HG02763 (cell line): Measurements from ENCODE around the gene RAB38.
A peak's percentile ranks its signal among the peaks of the same experiment; 100 is the strongest.

ENCODE experiments used
- ATAC-seq: cut with Tn5 transposase; IDR thresholded peaks from one replicate; pipeline ENCODE4 v1.9.1; 2021; ENCODE audit warnings: mild to moderate bottlenecking, moderate library complexity; ENCODE audit not compliant: unreplicated experiment

RAB38 gene

DNA sequence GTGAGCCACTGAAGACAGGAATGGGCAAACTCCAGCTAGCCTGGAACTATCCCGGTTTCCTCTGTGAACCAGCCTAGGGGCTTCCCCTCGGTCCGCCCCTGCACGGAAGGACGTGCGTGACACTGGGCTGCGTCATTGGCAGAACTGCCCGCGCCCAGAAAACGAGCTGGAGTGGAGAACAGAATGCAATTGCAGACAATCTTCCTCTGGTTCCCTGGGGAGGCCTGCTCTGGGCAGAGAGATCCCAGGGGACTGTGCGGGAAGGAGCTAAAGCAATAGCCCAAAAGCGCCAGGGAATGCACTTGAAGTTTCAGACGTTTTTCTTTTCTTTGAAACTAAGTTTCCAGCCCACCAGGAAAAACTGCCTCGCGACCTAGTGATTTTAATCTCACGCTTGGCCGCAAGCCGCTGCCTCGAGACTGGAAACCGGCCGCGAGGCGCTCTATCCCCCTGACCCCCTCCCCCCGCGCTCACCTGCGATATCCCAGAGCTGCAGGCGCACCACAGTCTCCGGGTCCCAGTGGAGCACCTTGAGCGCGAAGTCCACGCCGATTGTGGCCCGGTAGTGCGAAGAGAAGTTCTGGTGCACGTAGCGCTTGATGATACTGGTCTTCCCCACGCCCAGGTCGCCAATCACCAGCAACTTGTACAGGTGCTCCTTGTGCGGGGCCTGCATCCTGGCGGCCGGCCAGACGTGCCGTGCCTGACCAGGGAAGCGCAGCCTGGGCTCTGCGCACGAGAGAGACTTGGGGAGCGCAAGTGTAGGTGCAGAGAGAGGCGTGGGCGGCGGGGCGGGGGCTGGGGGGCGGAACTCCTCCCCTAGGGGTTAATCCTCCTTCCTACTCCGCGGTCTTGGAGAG lies at the start of gene RAB38:
Gene RAB38 (minus strand): TSS at position 735 of the 860 bp plus-strand sequence. CDS start 59 bp downstream, at position 676.
- peak; percentile 52 for ATAC-seq

DNA sequence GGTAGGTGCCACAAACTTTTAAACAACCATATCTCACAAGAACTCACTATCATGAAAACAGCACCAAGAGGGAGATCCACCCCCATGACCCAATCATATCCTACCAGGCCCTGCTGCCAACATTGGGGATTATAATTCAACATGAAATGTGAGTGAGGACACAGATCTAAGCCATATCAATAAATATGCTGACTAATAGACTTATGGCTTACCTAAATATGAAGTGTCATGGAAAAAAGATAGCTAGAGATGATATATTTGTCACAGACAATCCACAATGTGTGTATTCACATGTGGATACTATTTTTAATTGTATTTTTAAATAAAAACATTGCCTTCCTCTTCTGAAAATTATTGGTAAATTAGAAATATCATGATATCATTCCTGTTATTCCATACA lies 38.2 kb upstream of the RAB38 start:
- no peak for ATAC-seq

DNA sequence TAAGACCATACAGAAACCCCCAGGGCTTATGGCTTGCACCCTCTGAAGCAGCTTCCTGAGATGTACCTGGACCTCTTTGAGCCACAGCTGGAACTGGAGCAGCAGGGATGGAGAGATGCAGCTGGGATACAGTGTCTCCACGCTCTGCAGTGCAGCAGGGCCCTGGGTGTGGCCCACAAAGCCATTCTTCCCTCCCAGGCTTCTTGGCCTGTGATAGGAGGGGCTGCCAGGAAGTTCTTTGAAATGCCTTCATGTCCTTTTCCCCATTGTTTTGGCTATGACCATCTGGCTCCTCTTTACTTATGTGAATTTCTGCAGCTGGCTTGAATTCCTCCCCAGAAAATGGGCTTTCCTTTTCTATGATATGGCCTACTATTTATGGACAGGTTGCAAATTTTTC lies 37.1 kb upstream of the RAB38 start:
- no peak for ATAC-seq

DNA sequence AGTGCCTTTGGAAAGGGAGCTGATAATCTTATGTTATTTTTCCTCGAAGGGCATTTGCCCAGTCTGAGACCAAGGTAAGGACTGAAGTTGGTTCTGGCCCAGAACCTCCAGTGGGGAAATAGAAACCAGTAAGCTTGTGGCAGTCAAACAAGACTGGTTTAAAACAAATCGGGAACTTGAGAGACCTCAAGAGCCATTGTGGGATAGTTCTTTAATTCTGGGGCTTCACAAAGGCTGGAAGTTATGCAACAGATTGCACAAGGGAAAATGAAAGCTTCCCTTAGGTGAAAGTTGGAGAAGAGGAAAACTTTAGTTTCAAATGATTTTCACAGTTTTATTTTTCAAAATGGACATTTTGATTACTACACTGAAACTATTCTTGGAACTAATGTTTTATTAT lies 33.5 kb upstream of the RAB38 start:
- no peak for ATAC-seq

DNA sequence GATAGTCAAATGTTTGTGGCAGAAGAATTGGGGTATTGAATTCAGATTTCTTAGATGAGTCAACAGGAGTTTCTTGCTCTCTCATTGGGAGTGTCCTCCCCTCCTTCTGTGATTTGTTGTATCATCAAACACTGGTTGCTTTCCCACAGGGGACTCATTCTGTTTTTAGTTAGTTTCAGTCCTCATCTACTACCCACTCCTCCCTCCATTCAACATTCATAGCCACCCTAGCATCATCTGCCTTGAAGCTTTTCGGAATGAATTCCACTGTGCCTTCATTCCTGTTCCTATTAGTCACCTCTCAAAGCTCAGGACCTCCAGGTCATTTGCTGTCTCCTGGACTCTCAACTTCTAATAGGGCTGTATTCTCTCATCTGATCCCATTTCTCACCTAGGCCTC lies 31.5 kb upstream of the RAB38 start:
- no peak for ATAC-seq

DNA sequence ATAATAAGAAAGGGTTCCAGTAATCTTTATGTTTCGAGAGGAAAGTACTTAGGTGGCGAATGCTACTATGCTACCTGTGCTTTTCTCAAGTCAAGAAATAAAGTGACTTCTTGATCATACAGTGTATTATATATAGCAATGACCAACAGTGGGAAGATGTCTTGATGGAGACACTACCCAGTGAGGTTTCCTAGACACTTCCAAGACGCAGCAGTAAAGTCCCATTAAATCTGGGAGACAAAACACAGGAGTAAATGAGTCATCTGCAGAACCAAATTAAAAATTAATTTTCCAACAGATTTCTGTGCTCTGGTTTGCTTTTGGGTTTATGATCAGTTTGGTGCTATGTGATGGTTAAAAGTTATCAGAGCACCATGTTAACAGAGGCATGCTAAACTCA lies 29.1 kb upstream of the RAB38 start:
- no peak for ATAC-seq

DNA sequence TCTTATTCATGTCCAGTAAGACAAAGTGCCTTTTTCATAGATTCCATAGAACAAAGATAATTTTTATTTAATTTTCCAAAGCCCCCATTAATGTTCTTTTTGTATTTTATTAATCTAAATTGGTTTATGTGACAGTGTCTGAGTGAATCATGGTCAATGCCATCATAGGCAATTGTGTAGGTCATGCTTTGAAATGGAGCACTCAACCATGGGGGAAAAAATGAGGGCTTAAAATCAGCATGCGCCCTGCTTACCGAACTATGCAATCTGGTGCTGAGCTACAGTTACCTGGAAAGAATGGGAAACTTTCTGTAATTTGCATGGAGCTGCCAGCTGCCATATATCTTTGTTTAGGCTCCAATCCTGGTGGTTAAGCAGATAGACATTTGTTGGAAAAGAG lies 28.4 kb upstream of the RAB38 start:
- no peak for ATAC-seq

DNA sequence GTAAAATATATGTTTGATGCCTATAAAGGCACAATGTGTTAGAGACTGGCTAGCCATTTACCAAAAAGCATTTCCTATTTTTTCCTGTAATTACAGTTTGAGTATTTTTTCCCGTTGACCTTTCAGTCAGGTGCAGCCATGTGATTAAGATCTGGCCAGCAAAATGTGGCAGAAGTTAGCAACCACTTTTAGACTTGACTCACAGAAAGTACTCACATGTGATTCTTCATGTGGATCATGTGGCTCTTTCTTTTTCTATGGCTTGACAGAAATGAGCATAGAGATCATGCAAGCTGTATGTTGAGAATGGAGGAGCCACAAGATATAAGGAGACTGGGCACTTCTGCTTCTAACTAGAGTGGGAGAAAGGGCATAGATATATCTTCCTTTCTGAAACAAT lies 27.3 kb upstream of the RAB38 start:
- ATAC-seq, result no peak

DNA sequence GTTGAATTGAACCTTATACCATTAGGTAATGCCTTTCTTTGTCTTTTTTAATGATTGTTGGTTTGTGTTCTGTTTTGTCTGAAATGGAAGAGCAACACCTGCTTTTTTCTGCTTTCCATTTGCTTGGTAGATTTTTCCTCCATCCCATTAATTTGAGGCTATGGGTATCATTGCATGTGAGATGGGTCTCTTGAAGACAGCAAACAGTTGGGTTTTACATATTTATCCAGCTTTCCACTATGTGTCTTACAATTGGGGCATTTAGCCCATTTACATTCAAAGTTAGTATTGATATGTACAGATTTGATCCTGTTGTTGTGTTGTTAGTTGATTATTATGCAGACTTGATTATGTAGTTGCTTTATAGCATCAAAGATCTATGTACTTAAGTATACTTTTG lies 21.1 kb upstream of the RAB38 start:
- ATAC-seq, result no peak

DNA sequence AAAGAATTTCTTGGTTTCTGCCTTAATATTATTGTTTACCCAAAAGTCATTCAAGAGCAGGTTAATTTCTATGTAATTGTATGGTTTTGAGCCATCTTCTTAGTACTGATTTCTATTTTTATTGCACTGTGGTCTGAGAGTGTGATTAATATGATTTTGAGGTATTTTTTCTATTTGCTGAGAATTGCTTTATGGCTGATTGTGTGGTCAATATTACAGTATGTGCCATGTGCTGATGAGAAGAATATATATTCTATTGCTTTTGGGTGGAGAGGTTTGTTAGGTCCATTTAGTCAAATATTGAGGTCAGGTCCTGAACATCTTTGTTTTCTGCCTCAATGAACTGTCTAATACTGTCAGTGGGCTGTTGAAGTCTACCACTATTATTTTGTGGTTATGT lies 20.7 kb upstream of the RAB38 start:
- ATAC-seq, result no peak

DNA sequence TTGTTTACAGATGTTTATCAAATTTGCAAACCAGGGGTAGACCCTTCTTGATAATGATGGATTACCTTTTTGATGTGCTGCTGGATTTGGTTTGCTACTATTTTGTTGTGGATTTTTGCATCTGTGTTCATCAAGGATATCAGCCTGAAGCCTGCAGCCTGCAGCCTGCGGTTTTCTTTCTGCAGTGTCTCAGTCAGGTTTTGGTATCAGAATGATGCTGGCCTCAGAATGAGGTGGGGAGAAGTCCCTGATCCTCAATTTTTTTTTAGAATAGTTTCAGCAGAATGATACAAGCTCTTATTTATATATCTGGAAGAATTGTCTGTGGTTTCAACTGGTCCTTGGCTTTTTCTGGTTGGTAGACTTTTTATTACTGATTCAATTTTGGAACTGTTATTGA lies 19.7 kb upstream of the RAB38 start:
- no peak for ATAC-seq

DNA sequence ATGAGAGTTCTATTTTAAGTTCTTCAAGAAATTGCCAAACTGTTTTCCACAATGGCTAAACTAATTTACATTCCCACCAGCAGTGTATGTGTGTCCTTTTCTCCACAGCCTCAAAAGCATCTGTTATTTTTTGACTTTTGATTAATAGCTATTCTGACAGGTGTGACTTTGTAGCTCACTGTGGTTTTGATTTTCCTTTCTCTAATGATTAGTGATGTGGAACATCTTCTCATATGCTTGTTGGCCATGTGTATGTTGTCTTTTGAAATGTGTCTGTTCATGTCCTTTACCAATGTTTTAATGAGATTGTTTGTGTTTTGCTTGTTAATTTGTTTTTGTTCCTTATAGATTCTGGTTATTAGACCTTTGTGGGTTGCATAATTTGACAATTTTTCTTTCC lies 18.0 kb upstream of the RAB38 start:
- ATAC-seq, result no peak

DNA sequence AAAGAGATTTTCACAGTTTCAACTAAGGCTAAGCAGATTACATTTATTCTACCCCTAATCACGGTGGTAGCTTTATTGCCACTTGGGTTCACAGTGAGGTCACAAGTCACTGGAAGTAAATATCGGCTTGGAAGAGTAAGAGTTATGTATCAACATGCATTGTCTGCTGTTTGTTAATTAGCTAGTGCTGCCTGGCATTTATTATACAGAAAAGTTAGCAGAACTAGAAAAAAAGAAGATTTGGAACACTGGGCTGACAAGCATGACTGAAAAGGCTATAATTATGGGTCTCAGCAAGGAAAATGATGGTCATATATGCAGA lies 13.7 kb upstream of the RAB38 start:
- ATAC-seq, result no peak

DNA sequence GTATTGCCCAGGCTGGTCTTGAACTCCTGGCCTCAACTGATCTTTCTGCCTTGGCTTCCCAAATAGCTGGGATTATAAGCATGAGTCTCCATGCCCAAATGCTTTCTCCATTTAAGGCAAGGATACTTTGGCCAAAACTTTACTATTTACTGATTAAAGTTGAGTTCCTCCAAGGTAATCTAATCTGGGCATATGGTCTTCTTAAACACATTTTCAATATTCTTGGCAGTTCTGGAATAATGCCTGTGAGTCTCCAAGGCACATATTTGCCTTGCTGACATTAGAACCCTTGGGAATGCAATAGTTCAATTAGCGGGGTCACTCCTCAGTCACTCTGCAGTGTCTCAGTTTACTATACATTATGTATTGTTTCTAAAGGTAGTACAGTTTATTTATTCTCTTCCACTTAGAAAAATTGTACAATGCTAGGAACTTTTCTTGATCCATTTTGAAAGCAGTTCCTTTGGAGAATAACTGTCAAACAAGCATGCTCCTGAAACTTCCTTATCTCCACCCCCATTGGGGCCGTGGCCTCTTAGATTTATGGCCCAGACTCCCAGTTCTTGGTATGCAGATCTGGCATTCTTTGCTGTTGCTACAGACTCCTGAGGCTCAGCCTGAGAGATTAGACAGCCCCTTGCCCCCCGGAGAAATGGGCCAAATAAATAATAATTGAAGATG lies 13.1 kb upstream of the RAB38 start:
- no peak for ATAC-seq

DNA sequence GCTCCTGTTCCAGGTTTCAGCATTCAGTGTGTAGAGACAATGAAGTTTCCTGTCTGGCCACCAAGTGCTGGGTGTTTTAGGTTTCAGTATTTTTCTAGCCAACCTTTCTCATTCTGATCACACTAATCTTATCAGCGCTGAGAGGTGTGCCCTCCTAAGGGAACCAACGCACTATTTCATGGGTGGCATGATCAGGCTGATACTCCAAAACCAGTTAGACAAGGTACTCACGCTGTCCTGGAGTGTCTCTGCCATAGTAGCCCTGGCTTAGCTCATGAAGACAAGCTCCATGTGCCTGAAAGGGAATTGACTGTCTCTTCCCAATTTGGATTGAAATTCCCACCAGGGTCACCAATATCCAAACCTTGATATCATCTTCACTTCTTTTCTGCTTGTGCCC lies 8.0 kb upstream of the RAB38 start:
- no peak for ATAC-seq

DNA sequence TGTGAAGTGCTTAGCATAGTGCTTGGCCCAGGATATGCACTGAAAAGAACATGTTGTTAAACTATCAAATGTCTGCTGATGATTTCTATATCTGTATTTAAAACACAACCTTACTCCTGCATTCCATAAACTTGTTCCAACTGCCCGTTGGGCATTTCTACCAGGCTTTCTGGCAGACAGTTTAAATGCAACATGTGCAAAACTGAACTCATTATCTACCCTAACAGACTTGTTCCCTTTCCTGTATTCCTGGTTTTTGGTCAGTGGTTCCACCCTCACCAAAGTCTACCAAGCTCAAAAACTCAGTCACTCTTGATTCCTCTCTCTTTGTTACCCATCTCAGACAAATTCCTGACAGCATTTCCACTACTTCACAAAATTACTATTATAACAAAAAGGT lies 6.5 kb upstream of the RAB38 start:
- no peak for ATAC-seq

DNA sequence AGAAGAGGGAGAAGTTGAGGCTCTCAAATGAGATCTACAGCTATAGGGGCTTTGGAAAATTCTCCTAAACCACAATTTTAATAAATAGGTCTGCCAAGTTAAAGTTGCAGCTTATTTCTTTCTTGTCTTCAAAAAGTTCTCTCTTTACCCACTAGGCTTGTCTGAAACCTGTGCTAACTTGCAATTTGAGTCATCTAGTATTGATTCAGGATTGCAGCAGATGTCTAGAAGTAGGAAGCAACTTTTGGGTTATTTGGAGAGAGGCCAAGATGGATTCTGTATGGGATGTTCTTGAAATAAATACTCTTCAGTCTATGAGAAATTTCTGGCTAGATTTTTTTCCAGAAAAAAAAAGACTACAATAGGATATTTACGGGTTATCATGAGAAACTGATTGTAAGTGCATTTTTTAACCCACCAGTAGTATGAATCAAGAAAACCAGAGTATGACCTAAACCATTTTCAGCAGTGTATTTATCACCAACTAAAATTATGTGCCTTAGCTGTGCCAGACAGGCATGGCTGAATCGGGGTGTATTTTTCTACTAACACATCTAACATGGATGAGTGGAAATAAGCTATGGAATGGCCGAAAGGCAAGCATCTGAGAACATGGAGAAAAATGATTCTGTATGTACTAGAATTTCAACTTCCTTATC lies 4.9 kb upstream of the RAB38 start:
- ATAC-seq, result no peak

DNA sequence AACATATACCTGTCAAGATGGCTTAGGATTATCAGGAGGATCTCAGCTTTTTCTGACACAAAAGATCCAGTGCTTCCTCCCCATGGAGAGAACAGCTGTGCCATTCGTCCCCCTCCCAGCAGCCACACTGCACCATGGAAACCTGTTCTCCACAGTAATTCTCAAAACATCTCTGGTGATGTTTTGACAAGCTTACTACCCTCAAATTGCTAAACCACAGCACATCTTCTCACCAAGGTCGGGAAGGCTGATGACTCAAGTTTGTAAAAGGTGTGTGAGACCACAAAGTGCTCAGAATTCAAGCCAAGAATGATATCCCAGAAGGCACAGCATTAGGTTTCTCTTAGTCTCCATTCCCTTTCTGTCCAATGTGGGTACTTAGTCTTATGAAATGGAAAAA lies 3.9 kb upstream of the RAB38 start:
- ATAC-seq, result peak; percentile 49

DNA sequence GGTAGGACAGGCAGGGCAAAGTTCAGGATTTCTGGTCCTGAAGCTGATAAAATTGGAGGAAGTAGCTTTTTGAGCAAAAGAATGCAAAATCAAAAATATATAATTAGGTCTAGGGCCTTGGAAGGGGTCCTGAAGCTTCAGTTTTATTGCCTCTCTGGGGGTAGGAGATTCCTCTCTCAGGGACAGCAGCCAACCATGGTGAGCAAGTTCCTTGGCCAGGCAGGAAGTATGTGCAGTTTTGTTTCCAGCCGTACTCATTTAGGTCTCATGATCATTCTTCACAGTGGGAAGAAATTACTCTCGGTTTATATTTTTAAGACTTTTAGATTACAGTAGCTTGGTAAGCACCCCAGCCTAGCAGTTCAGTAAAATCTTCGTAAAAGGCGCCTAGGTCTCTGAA lies 2.9 kb upstream of the RAB38 start:
- ATAC-seq, result no peak

DNA sequence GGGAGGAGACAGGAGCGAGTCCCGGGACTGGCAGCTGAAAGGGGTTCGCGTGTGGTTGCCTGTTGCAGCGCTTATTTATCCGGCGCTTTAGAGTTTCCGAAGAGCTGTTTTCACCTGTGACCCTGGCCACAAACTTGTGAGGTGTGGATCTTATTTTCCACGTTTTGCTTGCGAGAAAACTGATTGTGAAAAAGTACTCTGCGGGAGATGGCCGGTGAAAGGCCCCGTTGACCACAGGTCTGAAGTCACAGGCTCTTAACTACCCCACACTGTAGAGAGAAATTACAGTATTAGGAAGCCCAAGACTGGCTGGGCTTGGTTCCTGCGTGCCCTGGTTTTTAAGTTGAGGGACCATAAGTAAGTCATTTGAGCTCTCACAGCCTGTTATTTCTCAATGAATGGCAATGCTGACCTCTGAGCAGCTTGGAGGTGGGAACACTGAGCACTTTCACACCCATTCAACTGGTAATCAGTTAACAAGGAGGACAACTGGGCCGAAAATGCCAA lies 379 bp upstream of the RAB38 start:
- peak; percentile 26 for ATAC-seq

DNA sequence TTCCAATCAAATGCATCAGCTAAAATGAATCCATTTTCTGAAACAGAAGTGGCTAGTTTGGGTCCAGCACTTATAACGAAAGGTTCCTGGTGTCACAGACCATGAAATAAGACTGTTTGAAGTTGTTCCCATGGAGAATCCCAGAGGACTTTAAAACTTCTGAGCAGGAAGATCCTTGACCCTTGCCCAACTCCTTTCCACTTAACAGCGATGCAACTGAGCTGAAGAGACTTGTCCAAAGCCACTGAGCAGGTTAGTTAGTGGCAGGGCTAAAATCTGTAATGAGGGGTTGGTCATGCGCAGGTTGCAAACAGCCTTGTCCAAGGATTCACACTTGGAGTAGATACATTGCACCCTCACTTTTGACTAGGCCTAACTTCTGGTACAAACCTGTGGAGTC lies 1.3 kb downstream of the RAB38 start:
- ATAC-seq, result no peak

DNA sequence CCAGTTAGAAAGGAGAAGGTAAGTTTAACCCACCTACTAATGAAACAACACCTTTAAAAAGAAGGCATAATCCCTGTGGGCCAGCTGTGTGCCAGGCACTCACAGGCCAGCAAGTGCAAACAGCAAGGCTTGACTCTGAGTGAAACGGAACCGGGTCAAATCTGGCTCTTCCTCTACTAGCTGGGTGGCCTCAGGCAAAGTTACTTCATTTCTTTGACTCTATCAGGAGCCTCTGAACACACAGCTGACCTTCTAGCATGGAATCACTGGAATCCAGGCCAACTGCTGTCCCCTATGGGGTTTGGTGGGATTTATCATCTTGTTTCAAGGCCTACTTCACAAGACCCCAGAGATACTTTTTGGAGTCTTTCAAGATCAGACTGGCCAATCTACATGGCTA lies 3.3 kb downstream of the RAB38 start:
- no peak for ATAC-seq
